Measurements from ENCODE around the gene SGIP1. TPM values are rescaled to one million over a fixed set of nuclear protein-coding genes. Genes with fewer than 3 reads are reported as not detected.

Gene SGIP1
- total RNA-seq, 1 experiment from 2014 or later: 1.6 TPM

- no peak overlapping the region for H3K27ac ChIP-seq (ENCODE audit: low read depth, low read length, poor library complexity, severe bottlenecking)
- BruUV-seq (replicated peaks): no TSS peak
- no peaks in the 10 kb centered on the region for H3K9me3 ChIP-seq (ENCODE audit: low read depth, low read length, poor library complexity, severe bottlenecking)
- no peak for TF ChIP-seq CTCF (conservative IDR thresholded peaks at IDR 0.05; ENCODE audit: low read depth, low read length)
- no peak for TF ChIP-seq EZH2 (IDR thresholded peaks at IDR 0.05; ENCODE audit: borderline replicate concordance, low read depth, low read length, poor library complexity, severe bottlenecking)
- H3K36me3 ChIP-seq (ENCODE audit: insufficient read depth, low read length, poor library complexity, severe bottlenecking): no peaks in the 10 kb centered on the region
- H3K4me3 ChIP-seq (ENCODE audit: low read depth, low read length, poor library complexity, severe bottlenecking): no peak overlapping the region
- no peaks in the 10 kb centered on the region for H3K27me3 ChIP-seq (replicated peaks; ENCODE audit: insufficient read depth, low read depth, low read length, poor library complexity)
- ChIA-PET POLR2A (ENCODE audit: low non-redundant PET) (no interaction called here), CTCF (no interaction called here)
- intact Hi-C loops (cut with micrococcal nuclease; ENCODE audit: unreplicated experiment): no loop called here
- no peak for DNase-seq (ENCODE audit: low spot score)
- no peaks in the 10 kb centered on the region for H3K4me1 ChIP-seq (ENCODE audit: insufficient read depth, low read length, poor library complexity, severe bottlenecking)
Observed at GRCh38 chr1:66684353-66684752, 150.4 kb downstream of the SGIP1 start.

- H3K36me3 ChIP-seq (ENCODE audit: insufficient read depth, low read length, poor library complexity, severe bottlenecking): no peaks in the 10 kb centered on the region
- no peaks in the 10 kb centered on the region for H3K27me3 ChIP-seq (replicated peaks; ENCODE audit: insufficient read depth, low read depth, low read length, poor library complexity)
- no peaks in the 10 kb centered on the region for H3K9me3 ChIP-seq (ENCODE audit: low read depth, low read length, poor library complexity, severe bottlenecking)
- BruUV-seq (replicated peaks): no TSS peak
- CTCF ChIA-PET: no interaction called here
- no peaks in the 10 kb centered on the region for H3K4me1 ChIP-seq (ENCODE audit: insufficient read depth, low read length, poor library complexity, severe bottlenecking)
- no peak for DNase-seq (ENCODE audit: low spot score)
- no peak overlapping the region for H3K4me3 ChIP-seq (ENCODE audit: low read depth, low read length, poor library complexity, severe bottlenecking)
- POLR2A ChIA-PET (ENCODE audit: low non-redundant PET): no interaction called here
- no peak for TF ChIP-seq EZH2 (IDR thresholded peaks at IDR 0.05; ENCODE audit: borderline replicate concordance, low read depth, low read length, poor library complexity, severe bottlenecking)
- TF ChIP-seq CTCF (conservative IDR thresholded peaks at IDR 0.05; ENCODE audit: low read depth, low read length): no peak
- no peak overlapping the region for H3K27ac ChIP-seq (ENCODE audit: low read depth, low read length, poor library complexity, severe bottlenecking)
- intact Hi-C loops (cut with micrococcal nuclease; ENCODE audit: unreplicated experiment): no loop called here
Observed at GRCh38 chr1:66685265-66685664, 151.3 kb downstream of the SGIP1 start.

- DNase-seq (ENCODE audit: low spot score): no peak
- BruUV-seq (replicated peaks): no TSS peak
Observed at GRCh38 chr1:66685670-66686069, 151.7 kb downstream of the SGIP1 start.

More at GRCh38 chr1:66685670-66686069, 151.7 kb downstream of the SGIP1 start:
- no peak overlapping the region for H3K4me3 ChIP-seq (ENCODE audit: low read depth, low read length, poor library complexity, severe bottlenecking)
- intact Hi-C loops (cut with micrococcal nuclease; ENCODE audit: unreplicated experiment): no loop called here
- H3K27me3 ChIP-seq (replicated peaks; ENCODE audit: insufficient read depth, low read depth, low read length, poor library complexity): no peaks in the 10 kb centered on the region
- no peak overlapping the region for H3K27ac ChIP-seq (ENCODE audit: low read depth, low read length, poor library complexity, severe bottlenecking)
- TF ChIP-seq EZH2 (IDR thresholded peaks at IDR 0.05; ENCODE audit: borderline replicate concordance, low read depth, low read length, poor library complexity, severe bottlenecking) (no peak), CTCF (conservative IDR thresholded peaks at IDR 0.05; ENCODE audit: low read depth, low read length) (no peak)
- H3K9me3 ChIP-seq (ENCODE audit: low read depth, low read length, poor library complexity, severe bottlenecking): no peaks in the 10 kb centered on the region
- POLR2A ChIA-PET (ENCODE audit: low non-redundant PET): no interaction called here
- CTCF ChIA-PET: no interaction called here
- H3K36me3 ChIP-seq (ENCODE audit: insufficient read depth, low read length, poor library complexity, severe bottlenecking): no peaks in the 10 kb centered on the region
- H3K4me1 ChIP-seq (ENCODE audit: insufficient read depth, low read length, poor library complexity, severe bottlenecking): no peaks in the 10 kb centered on the region
